ELF-1 (cell line): ENCODE measurements around the gene P2RX3.
"Not testable (repeated sequence)": the region's sequence is repeated elsewhere in the genome, so short reads cannot be mapped to it uniquely, and the experiment has no call there.

Experiments used
- DNase-seq: peaks from one replicate; pipeline ENCODE4 v3.0.0-alpha.2; 2016; ENCODE audit warnings: low read depth, low spot score

Gene P2RX3

GRCh38 chr11:57348636-57349313 is 10.6 kb downstream of the P2RX3 start:
- DNase-seq = no peak

DNA sequence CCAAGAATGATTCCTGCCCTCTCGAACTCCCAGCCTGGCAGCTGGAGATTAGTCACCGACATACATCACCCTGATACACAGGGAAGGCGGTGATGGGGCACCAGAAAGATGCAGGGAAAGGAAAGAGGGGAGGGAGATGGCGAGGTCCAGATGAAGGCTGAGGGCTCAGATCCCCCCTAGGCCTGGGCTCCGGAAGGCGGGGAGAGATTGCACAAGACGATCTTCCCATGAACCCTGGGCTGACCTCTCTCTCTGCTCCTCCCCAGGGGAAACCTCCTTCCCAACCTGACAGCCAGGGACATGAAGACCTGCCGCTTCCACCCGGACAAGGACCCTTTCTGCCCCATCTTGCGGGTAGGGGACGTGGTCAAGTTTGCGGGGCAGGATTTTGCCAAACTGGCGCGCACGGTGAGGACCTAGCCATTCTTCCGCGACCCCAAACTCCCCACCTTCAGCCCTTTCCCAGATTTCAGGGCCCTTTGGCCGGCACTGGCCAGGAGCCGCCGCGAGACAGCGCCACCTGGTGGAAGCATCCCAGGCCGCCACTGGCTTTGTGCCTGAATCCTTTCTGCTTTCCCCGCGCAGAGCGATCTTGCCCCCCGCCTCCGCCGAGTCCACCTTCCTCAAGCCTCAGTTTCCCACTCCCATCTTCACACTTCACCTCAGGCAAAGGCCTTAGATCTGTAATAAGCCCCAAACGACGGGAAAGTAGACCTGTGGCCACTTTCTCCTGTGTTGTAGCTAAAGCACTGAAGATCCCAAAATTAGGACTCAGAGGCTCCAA is 11.5 kb downstream of the P2RX3 start:
- peak; percentile 84 for DNase-seq

- no peak for DNase-seq
Measured at GRCh38 chr11:57353036-57353435, 14.9 kb downstream of the P2RX3 start.

- no peak for DNase-seq
Measured at GRCh38 chr11:57353446-57353845, 15.3 kb downstream of the P2RX3 start.

GRCh38 chr11:57353852-57354251 is 15.7 kb downstream of the P2RX3 start:
- DNase-seq = no peak

GRCh38 chr11:57354699-57355098 is 16.5 kb downstream of the P2RX3 start:
- DNase-seq = no peak

DNA sequence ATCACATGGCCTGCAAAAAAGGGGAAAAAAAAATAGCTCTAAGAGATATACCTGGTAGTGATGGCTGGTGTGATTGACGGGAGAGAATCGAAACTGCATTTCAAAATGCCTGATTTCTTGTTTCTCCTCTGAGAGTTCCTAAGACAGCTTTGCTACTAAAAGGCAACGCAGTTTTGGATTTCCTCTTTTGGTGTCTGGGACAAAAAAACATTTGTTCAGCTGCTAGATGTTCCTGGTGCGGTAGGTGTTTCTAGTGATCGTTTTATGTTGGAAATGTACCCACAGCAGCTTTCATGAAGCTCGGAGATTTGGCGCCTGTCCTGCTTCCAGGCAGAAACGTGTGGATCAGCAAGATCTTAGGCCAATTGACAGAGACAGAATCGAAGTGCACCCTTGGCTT is 18.1 kb downstream of the P2RX3 start:
- DNase-seq = no peak

GRCh38 chr11:57357310-57357709 is 19.2 kb downstream of the P2RX3 start:
- no peak for DNase-seq

GRCh38 chr11:57357856-57358255 is 19.7 kb downstream of the P2RX3 start:
- no peak for DNase-seq

- no peak for DNase-seq
Measured at GRCh38 chr11:57358543-57358961, 20.4 kb downstream of the P2RX3 start.

GRCh38 chr11:57358991-57359390 is 20.8 kb downstream of the P2RX3 start:
- peak; percentile 40 for DNase-seq

DNA sequence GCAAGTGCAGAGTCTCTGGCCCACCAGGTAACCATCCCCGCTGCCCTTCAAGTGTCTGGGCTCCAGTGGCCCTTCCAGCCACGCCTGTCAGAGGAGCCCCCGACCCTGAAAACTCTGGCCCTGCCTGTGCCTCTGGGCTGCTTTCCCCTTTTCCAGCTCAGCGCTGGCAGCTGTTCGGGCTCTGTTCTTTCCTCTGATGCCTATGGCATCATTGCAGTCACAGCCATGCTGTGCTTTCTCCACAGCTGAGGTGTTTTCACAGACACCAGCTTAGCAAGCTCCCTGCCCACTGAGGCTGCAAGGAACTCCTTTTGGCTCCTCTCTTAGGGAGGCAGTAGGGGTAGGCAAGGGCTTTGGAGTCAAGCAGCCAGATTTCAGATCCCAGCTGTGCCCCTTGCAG is 21.2 kb downstream of the P2RX3 start:
- DNase-seq = no peak

DNA sequence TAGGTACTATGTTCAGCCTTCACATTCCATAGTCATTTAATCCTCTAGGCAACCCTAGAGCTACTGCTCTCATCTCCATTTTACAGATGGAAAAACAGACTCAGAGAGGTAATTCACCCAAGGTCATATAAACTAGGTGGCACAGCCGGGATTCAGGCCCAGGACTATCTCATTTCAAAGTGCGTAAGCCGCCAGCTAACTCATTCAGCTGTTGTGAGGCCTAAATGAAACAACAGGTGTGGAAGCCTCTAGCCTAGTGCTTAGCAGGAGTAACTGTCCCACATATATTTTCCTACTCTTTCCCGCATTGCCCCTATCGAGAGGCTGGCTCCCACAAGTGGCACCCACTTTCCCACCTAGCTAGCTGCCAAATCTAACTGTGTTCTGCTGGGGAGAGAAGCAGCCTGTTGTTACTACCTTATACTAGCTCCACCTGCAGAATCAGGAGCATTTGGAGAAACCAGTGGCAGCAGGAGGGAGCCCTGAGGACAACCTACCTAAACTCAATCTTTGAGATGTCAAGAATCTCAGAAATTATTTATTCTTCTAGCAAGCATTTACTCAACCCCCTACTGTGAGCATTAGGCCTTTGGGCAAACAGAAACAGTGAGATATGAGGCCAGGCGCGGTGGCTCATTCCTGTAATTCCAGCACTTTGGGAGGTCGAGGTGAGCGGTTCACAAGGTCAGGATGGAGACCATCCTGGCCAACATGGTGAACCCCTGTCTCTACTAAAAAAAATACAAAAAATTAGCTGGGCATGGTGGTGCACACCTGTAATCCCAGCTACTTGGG is 21.9 kb downstream of the P2RX3 start:
- no peak for DNase-seq

DNA sequence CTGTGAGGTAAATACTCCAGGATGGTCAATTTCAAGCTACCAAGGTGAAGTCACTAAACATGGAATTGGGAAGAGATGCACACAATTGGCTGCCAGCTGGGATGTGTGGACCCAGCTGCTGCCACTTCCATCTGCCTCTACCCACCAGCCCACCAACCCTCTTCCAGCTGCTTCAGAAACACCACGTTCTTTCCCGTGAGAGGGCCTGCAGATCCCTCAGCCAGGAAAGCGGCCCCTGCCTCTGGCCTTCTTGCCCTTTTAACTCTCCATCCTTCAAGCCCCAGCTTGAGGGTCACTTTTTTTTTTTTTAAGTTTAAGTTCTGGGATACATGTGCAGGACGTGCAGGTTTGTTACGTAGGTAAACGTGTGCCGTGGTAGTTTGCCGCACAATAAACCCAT is 22.8 kb downstream of the P2RX3 start:
- DNase-seq = no peak

GRCh38 chr11:57361420-57361819 is 23.3 kb downstream of the P2RX3 start:
- DNase-seq = not testable (repeated sequence)

DNA sequence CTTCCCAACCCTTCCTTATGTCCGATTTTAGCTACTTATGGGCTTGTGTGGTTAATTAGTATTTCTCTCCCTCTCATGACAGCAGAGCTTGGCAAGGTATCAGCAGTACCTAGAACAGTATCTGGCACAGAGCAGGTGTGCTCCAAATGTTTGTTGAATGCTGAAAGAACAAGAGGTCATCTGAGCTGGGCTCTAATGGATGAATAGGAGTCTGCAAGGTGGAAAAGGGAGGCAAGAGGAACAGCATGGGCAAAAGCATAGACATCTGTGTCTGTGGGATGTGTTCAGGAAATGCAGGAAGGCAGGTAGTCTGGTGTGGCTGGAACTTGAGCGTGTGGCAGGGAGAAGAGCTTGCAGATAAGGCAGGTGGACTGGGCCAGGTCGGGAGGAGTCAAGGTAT is 23.8 kb downstream of the P2RX3 start:
- no peak for DNase-seq

DNA sequence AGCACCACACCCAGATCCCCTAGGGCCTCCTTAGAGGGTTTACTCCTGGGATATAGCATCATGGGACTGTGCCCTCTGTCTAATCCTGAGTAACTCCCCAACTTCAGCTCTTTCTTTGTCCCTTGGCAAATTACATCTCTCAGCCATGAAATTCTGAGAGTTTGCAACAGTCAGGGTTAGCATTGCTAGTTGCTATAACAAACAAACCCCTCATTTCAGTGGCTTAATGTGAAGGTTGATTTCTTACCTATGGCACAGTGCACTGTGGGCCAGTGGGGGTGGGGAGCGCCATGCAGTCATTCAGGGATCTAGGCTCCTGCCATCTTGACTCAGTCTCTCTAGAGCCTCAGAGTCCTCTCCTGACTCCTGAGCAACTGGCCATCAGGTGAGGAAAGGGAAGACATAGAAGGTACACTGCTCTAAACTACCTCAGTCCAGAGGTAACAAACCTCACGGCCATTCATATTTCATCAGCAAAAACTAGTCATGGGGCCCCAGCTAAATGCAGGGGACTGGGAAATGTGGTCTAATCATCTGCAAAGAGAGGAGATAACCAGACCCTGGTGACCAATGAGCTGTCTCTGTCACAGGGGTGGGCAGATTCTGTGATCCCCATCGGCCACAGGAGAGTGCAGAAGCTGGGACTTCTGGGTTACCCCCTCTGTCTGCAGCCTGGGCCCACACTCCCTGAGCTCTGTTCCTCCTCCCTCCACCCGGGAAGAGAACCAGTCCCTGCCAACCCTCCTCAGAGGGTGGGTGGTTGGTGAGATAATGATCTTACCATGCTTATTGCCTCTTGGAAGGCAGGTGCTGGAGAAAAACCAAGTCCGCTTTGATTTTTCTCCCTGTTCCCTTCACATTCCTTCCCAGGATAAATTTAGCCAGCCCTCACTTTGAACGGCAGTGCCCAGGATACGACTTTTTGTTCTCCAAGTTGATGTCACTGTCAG is 25.3 kb downstream of the P2RX3 start:
- no peak for DNase-seq

- peak; percentile 83 for DNase-seq
Measured at GRCh38 chr11:57364851-57365660, 26.9 kb downstream of the P2RX3 start.

- DNase-seq = no peak
Measured at GRCh38 chr11:57368106-57368844, 30.1 kb downstream of the P2RX3 start.

DNA sequence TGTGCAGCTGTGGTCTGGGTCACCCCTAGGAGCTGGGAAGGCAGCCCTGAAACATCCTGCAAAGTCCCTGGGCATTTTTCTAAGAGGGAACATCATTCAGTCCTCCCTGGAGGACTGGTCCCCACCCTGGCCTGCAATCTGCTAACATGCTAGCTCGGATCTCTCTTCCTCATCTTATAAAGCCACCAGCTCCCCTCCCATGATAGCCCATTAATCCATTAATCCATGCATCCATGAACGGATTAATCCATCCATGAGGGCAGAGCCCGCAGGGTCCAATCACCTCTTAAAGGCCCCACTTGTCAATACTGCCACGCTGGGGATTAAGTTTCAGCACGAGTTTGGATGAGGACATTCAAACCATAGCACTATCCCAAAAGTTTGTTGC is 30.7 kb downstream of the P2RX3 start:
- DNase-seq = no peak
